ENCODE results near the gene SFT2D3. TPM values are rescaled to one million over a fixed set of nuclear protein-coding genes. Genes with fewer than 3 reads are reported as not detected.
A peak's percentile ranks its signal among the peaks of the same experiment; 100 is the strongest.

The SFT2D3 gene
- total and polyA plus RNA-seq, 2 of the 8 experiments (the other 6 are each of a cell fraction or from before 2014, with no cell fraction given): 7.3 to 10.3 TPM

DNA sequence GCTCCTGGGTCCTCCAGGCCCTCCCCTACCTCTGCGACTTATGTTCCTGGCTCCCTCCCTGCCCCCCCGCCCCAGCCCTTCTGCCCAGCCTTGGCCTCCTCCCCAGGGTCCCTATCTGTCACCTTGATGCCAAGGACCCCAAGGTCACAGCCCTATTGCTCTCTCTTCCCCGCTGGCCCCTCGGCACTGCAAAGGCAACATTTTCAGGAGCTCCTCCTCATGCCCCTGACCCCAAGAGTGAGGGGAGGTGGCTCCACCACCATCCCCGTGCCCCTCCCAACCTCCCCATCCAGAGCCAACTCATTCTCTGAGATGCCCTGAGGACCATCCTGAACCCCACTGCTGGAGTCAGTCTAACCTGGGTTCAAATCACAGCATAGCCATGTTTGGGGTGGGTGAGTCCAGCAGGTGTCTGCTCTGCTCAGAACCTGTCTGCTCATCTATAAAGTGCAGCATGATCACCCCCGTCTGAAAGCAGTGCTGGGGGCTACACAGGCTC is 37.7 kb upstream of the SFT2D3 start:
- H3K4ac ChIP-seq (replicated peaks; ENCODE audit: insufficient read length, low read depth, low read length): no peak overlapping the region
- no peak overlapping the region for H3K14ac ChIP-seq (ENCODE audit: insufficient read length)
- no peaks in the 10 kb centered on the region for H3K79me2 ChIP-seq (ENCODE audit: control insufficient read depth in 1 of 2, insufficient read depth in 2 of 2, low read length in 2 of 2)
- no peak overlapping the region for H3K27ac ChIP-seq (ENCODE audit: low read depth, low read length)
- ChIA-PET CTCF (ENCODE audit: partially characterized antibody) (interaction anchor here (0.7 to 4.1 kb wide), 8 partner anchors 10 to 72 kb away, joined by 3 to 15 read pairs (median 5); no protein-coding TSS in a partner anchor), POLR2A (ENCODE audit: partially characterized antibody) (interaction anchor here (1.1 to 3.8 kb wide), 2 partner anchors 12 to 148 kb away, joined by 3 to 21 read pairs; partner anchors contain the start of genes LIMS2 and WDR33)
- H2BK12ac ChIP-seq (ENCODE audit: low read depth, low read length): no peak overlapping the region
- no peak overlapping the region for H2BK15ac ChIP-seq (ENCODE audit: low read length)
- H3K18ac ChIP-seq (ENCODE audit: extremely low read depth, low read length): no peak overlapping the region
- H3K79me1 ChIP-seq (ENCODE audit: low read depth, low read length): no peaks in the 10 kb centered on the region
- H3K4me1 ChIP-seq (replicated peaks in 1 of 4; ENCODE audit: control insufficient read depth in 3 of 4, insufficient read depth in 4 of 4, low read length in 3 of 4): peaks cover 0 to 3% (median 0%) of the 10 kb centered on the region in 4 experiments; a peak in 4 of 7 replicates
- peak overlapping the region in 1 of 4 experiments; percentile 63; a peak in 2 of 8 replicates for H3K4me3 ChIP-seq (ENCODE audit: extremely low read depth in 1 of 4, insufficient read depth in 2 of 4, low read depth in 3 of 4, low read length in 4 of 4)
- H4K5ac ChIP-seq (ENCODE audit: insufficient read length, low read depth, low read length): no peak overlapping the region
- no peak overlapping the region for H3K9ac ChIP-seq (replicated peaks in 1 of 4; ENCODE audit: extremely low read depth in 1 of 4, low read depth in 3 of 4, low read length in 3 of 4)
- no peak overlapping the region for H2AK5ac ChIP-seq (ENCODE audit: low read depth, low read length)
- H2AFZ ChIP-seq (ENCODE audit: low read length): no peak overlapping the region
- no peak overlapping the region for H2BK20ac ChIP-seq (ENCODE audit: low read length)
- peaks cover 9 to 33% (median 25%) of the 10 kb centered on the region in 4 experiments for H3K27me3 ChIP-seq (replicated peaks in 1 of 4; ENCODE audit: control insufficient read depth in 3 of 4, extremely low read depth in 1 of 4, insufficient read depth in 3 of 4, low read length in 3 of 4)
- no peaks in the 10 kb centered on the region for H3K9me3 ChIP-seq (ENCODE audit: insufficient read depth in 2 of 2, low read depth in 1 of 2, low read length in 1 of 2)
- no peak overlapping the region for H2BK5ac ChIP-seq (ENCODE audit: low read depth, low read length)
- H3K36me3 ChIP-seq (ENCODE audit: control insufficient read depth in 2 of 4, insufficient read depth in 4 of 4, low read length in 3 of 4): no peaks in the 10 kb centered on the region
- no peak overlapping the region for H4K91ac ChIP-seq (replicated peaks; ENCODE audit: insufficient read length, low read length)
- no peak overlapping the region for H4K8ac ChIP-seq (ENCODE audit: extremely low read depth, insufficient read depth, low read length)
- H3K4me2 ChIP-seq (ENCODE audit: insufficient read depth in 1 of 2, low read depth in 2 of 2, low read length in 2 of 2): peak overlapping the region; percentile 43 to 71; a peak in 3 of 4 replicates
- 88% methylated on average over 5 of the region's 6 CpGs; no CpG with 5 or more reads in 1 of the 2 experiments for WGBS, 2 experiments (ENCODE audit: extremely low coverage in 1 of 2, insufficient coverage in 1 of 2, insufficient read length in 1 of 2, insufficient replicate concordance in 2 of 2, low coverage in 1 of 2, low lambda C conversion rate in 2 of 2, missing lambda C conversion rate in 1 of 2)
- FAIRE-seq: no peak
- no peak overlapping the region for H3K23ac ChIP-seq (ENCODE audit: insufficient read length)
- TF ChIP-seq YY1 (IDR thresholded peaks at IDR 0.05; ENCODE audit: low read depth, low read length) (no peak), POLR2A (IDR thresholded peaks at IDR 0.05; ENCODE audit: control extremely low read depth in 1 of 2, low read depth in 2 of 2, low read length in 2 of 2) (no peak), CHD1 (IDR thresholded peaks at IDR 0.05; ENCODE audit: low read depth, low read length) (no peak), TBP (IDR thresholded peaks at IDR 0.05; ENCODE audit: low read depth, low read length) (no peak), SIN3A (conservative IDR thresholded peaks at IDR 0.05 in 1 of 2, IDR thresholded peaks at IDR 0.05 in 1 of 2; ENCODE audit: low read depth in 1 of 2, low read length in 2 of 2) (no peak), SAP30 (IDR thresholded peaks at IDR 0.05; ENCODE audit: insufficient read depth, insufficient replicate concordance, low read length) (no peak), FOSL1 (IDR thresholded peaks at IDR 0.05; ENCODE audit: insufficient read depth, low read depth, low read length) (no peak)
- H4K20me1 ChIP-seq (replicated peaks in 1 of 2; ENCODE audit: control insufficient read depth in 1 of 2, insufficient read depth in 2 of 2, low read length in 2 of 2): no peaks in the 10 kb centered on the region
- DNase-seq (ENCODE audit: low read depth in 1 of 2, low spot score in 2 of 2): no peak
- no peak overlapping the region for H3K56ac ChIP-seq (replicated peaks; ENCODE audit: insufficient read length, low read depth, low read length)
- H3K23me2 ChIP-seq (ENCODE audit: low read depth, low read length): peaks cover 3% of the 10 kb centered on the region; the same call in 1 of the 2 replicates
- H2BK120ac ChIP-seq (replicated peaks; ENCODE audit: low read depth, low read length): no peak overlapping the region

All from H1 (cell line).